Trophoblast cell (in vitro differentiated cells and primary cell): ENCODE measurements around the gene TIMP1.
A peak's percentile ranks its signal among the peaks of the same experiment; 100 is the strongest.

Experiments used
- DNase-seq, 2 donors: peaks; one replicate each; pipeline ENCODE4 v3.0.0-alpha.2; 2016
- H2AFZ ChIP-seq: 2 replicates; pipeline ENCODE4 v1.6.1; 2013; ENCODE audit warnings: low read length, moderate library complexity, mild to moderate bottlenecking; ENCODE audit not compliant: insufficient read depth, poor library complexity
- H2AK5ac ChIP-seq: 2 replicates; pipeline ENCODE4 v1.6.1; 2013; ENCODE audit warnings: mild to moderate bottlenecking, low read length
- H2BK120ac ChIP-seq: 2 replicates; pipeline ENCODE4 v1.6.1; 2013; ENCODE audit warnings: low read length, mild to moderate bottlenecking, moderate library complexity; ENCODE audit not compliant: insufficient read depth, poor library complexity
- H2BK12ac ChIP-seq: 2 replicates; pipeline ENCODE4 v1.6.1; 2013; ENCODE audit warnings: mild to moderate bottlenecking, low read length, moderate library complexity
- H2BK5ac ChIP-seq: 2 replicates; pipeline ENCODE4 v1.6.1; 2013; ENCODE audit warnings: low read length, low read depth, moderate library complexity, mild to moderate bottlenecking; ENCODE audit not compliant: poor library complexity
- H3K14ac ChIP-seq: 2 replicates; pipeline ENCODE4 v1.6.1; 2013; ENCODE audit warnings: mild to moderate bottlenecking, low read length
- H3K18ac ChIP-seq: 2 replicates; pipeline ENCODE4 v1.6.1; 2013; ENCODE audit warnings: mild to moderate bottlenecking, low read length
- H3K23ac ChIP-seq: 2 replicates; pipeline ENCODE4 v1.6.1; 2013; ENCODE audit warnings: low read length
- H3K27ac ChIP-seq: 2 replicates; pipeline ENCODE4 v1.5.1; 2013; ENCODE audit warnings: low read depth, mild to moderate bottlenecking, inconsistent platforms, low read length, moderate library complexity
- H3K27me3 ChIP-seq: 2 replicates; pipeline ENCODE4 v1.6.1; 2013; ENCODE audit warnings: inconsistent platforms, mild to moderate bottlenecking, low read length, moderate library complexity; ENCODE audit not compliant: insufficient read depth
- H3K36me3 ChIP-seq, 2 experiments: 1 replicate in 1 of 2; 2 replicates in 1 of 2; pipeline ENCODE4 v1.6.1; 2013; ENCODE audit warnings: low read length in 2 of 2, mild to moderate bottlenecking in 2 of 2, moderate library complexity in 1 of 2; ENCODE audit not compliant: insufficient read depth in 2 of 2, control insufficient read depth in 1 of 2
- H3K4ac ChIP-seq: 2 replicates; pipeline ENCODE4 v1.6.1; 2013; ENCODE audit warnings: low read depth, mild to moderate bottlenecking, low read length, moderate library complexity
- H3K4me1 ChIP-seq, 2 experiments: 1 replicate in 1 of 2; 2 replicates in 1 of 2; pipeline ENCODE4 v1.6.1; 2013; ENCODE audit warnings: low read length in 2 of 2, mild to moderate bottlenecking in 2 of 2, moderate library complexity in 1 of 2; ENCODE audit not compliant: insufficient read depth in 2 of 2, control insufficient read depth in 1 of 2
- H3K4me2 ChIP-seq: 2 replicates; pipeline ENCODE4 v1.6.1; 2013; ENCODE audit warnings: inconsistent platforms, mild to moderate bottlenecking, low read length, moderate library complexity
- H3K4me3 ChIP-seq: 2 replicates; pipeline ENCODE4 v1.5.1; 2013; ENCODE audit warnings: mild to moderate bottlenecking, low read depth, low read length, inconsistent platforms
- H3K79me1 ChIP-seq: one replicate; pipeline ENCODE4 v1.6.1; 2013; ENCODE audit warnings: low read length
- H3K79me2 ChIP-seq: 2 replicates; pipeline ENCODE4 v1.6.1; 2013; ENCODE audit warnings: low read length, mild to moderate bottlenecking; ENCODE audit not compliant: control insufficient read depth, insufficient read depth, poor library complexity
- H3K9ac ChIP-seq: 2 replicates; pipeline ENCODE4 v1.6.1; 2013; ENCODE audit warnings: mild to moderate bottlenecking, low read length
- H3K9me3 ChIP-seq: 2 replicates; pipeline ENCODE4 v1.6.1; 2013; ENCODE audit warnings: low read depth, mild to moderate bottlenecking, control low read depth, inconsistent platforms, low read length; ENCODE audit not compliant: insufficient read depth
- H4K12ac ChIP-seq: 2 replicates; pipeline ENCODE4 v1.6.1; 2013; ENCODE audit warnings: low read depth, mild to moderate bottlenecking, low read length, moderate library complexity
- H4K8ac ChIP-seq: 2 replicates; pipeline ENCODE4 v1.6.1; 2013; ENCODE audit warnings: low read depth, mild to moderate bottlenecking, low read length, moderate library complexity
- H4K91ac ChIP-seq: one replicate; pipeline ENCODE4 v1.6.1; 2013; ENCODE audit warnings: low read depth, mild to moderate bottlenecking, low read length, moderate library complexity
- WGBS: extraction: QIAGEN DNeasy Blood & Tissue Kit; methylation state at CpG from one replicate; pipeline ENCODE4 v1.1.7; 2013; ENCODE audit warnings: missing lambda C conversion rate; ENCODE audit not compliant: insufficient read length, insufficient coverage; ENCODE audit errors: extremely low coverage; 5-methylcytosine and 5-hydroxymethylcytosine counted together

TIMP1 gene

GRCh38 chrX:47585273-47585672, 3.0 kb downstream of the TIMP1 start:
- no peak overlapping the region for H3K4me3 ChIP-seq
- no CpG with 5 or more reads among the region's 16 CpGs for WGBS
- H3K18ac ChIP-seq = no peak overlapping the region

GRCh38 chrX:47586043-47586787, 4.0 kb downstream of the TIMP1 start:
- H3K23ac ChIP-seq = no peak overlapping the region
- H3K79me1 ChIP-seq = peaks cover 6% of the 10 kb centered on the region
- no peak overlapping the region for H2AK5ac ChIP-seq
- no peaks in the 10 kb centered on the region for H3K27me3 ChIP-seq
- H3K4me1 ChIP-seq = peaks cover 3 to 4% of the 10 kb centered on the region in 2 experiments
- no peak overlapping the region for H2AFZ ChIP-seq
- no peak overlapping the region for H3K14ac ChIP-seq
- no peak overlapping the region for H3K4me2 ChIP-seq
- H3K18ac ChIP-seq = no peak overlapping the region
- no peak overlapping the region for H4K91ac ChIP-seq
- no peak overlapping the region for H2BK12ac ChIP-seq
- DNase-seq = no peak
- peaks cover 3% of the 10 kb centered on the region for H3K9me3 ChIP-seq
- no peak overlapping the region for H4K12ac ChIP-seq
- H3K4ac ChIP-seq = no peak overlapping the region
- no peak overlapping the region for H3K9ac ChIP-seq
- WGBS = no CpG with 5 or more reads among the region's 11 CpGs
- no peak overlapping the region for H3K4me3 ChIP-seq
- H3K27ac ChIP-seq = no peak overlapping the region
- H3K36me3 ChIP-seq = peaks cover 10 to 11% of the 10 kb centered on the region in 2 experiments
- H2BK5ac ChIP-seq = no peak overlapping the region
- no peak overlapping the region for H2BK120ac ChIP-seq
- peaks cover 2% of the 10 kb centered on the region for H3K79me2 ChIP-seq
- no peak overlapping the region for H4K8ac ChIP-seq

More at GRCh38 chrX:47585273-47585672, 3.0 kb downstream of the TIMP1 start:
- H4K8ac ChIP-seq = no peak overlapping the region
- H3K14ac ChIP-seq = no peak overlapping the region
- H2BK5ac ChIP-seq = no peak overlapping the region
- peaks cover 6% of the 10 kb centered on the region for H3K79me1 ChIP-seq
- no peak for DNase-seq
- H4K91ac ChIP-seq = no peak overlapping the region
- no peak overlapping the region for H3K23ac ChIP-seq
- H3K4me1 ChIP-seq = peaks cover 3 to 4% of the 10 kb centered on the region in 2 experiments
- no peak overlapping the region for H3K9ac ChIP-seq
- H3K9me3 ChIP-seq = peaks cover 3% of the 10 kb centered on the region
- no peak overlapping the region for H3K4ac ChIP-seq
- peak overlapping the region; percentile 49 for H4K12ac ChIP-seq
- H3K4me2 ChIP-seq = no peak overlapping the region
- H3K36me3 ChIP-seq = peaks cover 10 to 11% of the 10 kb centered on the region in 2 experiments
- H3K79me2 ChIP-seq = peaks cover 2% of the 10 kb centered on the region
- H2BK120ac ChIP-seq = no peak overlapping the region
- H2AK5ac ChIP-seq = no peak overlapping the region
- H3K27me3 ChIP-seq = no peaks in the 10 kb centered on the region
- H2BK12ac ChIP-seq = no peak overlapping the region
- no peak overlapping the region for H2AFZ ChIP-seq
- no peak overlapping the region for H3K27ac ChIP-seq

- Histone ChIP-seq H2BK5ac (no peak overlapping the region), H2AFZ (no peak overlapping the region), H4K91ac (no peak overlapping the region), H4K8ac (no peak overlapping the region), H3K4ac (no peak overlapping the region), H3K4me2 (no peak overlapping the region), H3K9ac (no peak overlapping the region), H2AK5ac (no peak overlapping the region), H3K79me1 (peaks cover 3% of the 10 kb centered on the region), H3K23ac (no peak overlapping the region), H3K27ac (no peak overlapping the region), H2BK120ac (no peak overlapping the region), H2BK12ac (no peak overlapping the region), H3K4me1 (no peaks in the 10 kb centered on the region), H3K36me3 (peaks cover 10 to 11% of the 10 kb centered on the region in 2 experiments), H3K18ac (no peak overlapping the region), H3K79me2 (peaks cover 2% of the 10 kb centered on the region), H3K9me3 (peaks cover 3% of the 10 kb centered on the region), H4K12ac (no peak overlapping the region), H3K14ac (no peak overlapping the region), H3K4me3 (no peak overlapping the region), H3K27me3 (no peaks in the 10 kb centered on the region)
- whole genome bisulfite sequencing = no CpG with 5 or more reads among the region's 4 CpGs
- no peak for DNase-seq
Observed at GRCh38 chrX:47587091-47587891, 5.1 kb downstream of the TIMP1 start.

GRCh38 chrX:47587906-47588735, 5.9 kb downstream of the TIMP1 start:
- Histone ChIP-seq H3K4me1 (no peaks in the 10 kb centered on the region), H3K4me2 (no peak overlapping the region), H3K9me3 (peaks cover 3% of the 10 kb centered on the region), H2AFZ (no peak overlapping the region), H3K79me2 (no peaks in the 10 kb centered on the region), H3K36me3 (peaks cover 10 to 11% of the 10 kb centered on the region in 2 experiments), H3K14ac (no peak overlapping the region), H2AK5ac (no peak overlapping the region), H3K4me3 (no peak overlapping the region), H3K79me1 (no peaks in the 10 kb centered on the region), H3K27ac (no peak overlapping the region), H3K18ac (no peak overlapping the region), H4K8ac (no peak overlapping the region), H3K9ac (no peak overlapping the region), H4K91ac (no peak overlapping the region), H3K4ac (no peak overlapping the region), H2BK5ac (no peak overlapping the region), H4K12ac (no peak overlapping the region), H3K23ac (no peak overlapping the region), H3K27me3 (no peaks in the 10 kb centered on the region), H2BK12ac (no peak overlapping the region), H2BK120ac (no peak overlapping the region)
- no CpG with 5 or more reads among the region's 16 CpGs for WGBS
- DNase-seq = peak; percentile 44 to 60
